ENCODE data around the gene AIG1. TPM values are rescaled to one million over a fixed set of nuclear protein-coding genes. Genes with fewer than 3 reads are reported as not detected.
"Not testable (repeated sequence)": the region's sequence is repeated elsewhere in the genome, so short reads cannot be mapped to it uniquely, and the experiment has no call there.

AIG1 gene
- polyA plus RNA-seq, 1 donor, result 34.2 TPM

GRCh38 chr6:143126574-143126941, 65.9 kb downstream of the AIG1 start:
- no peak for DNase-seq (ENCODE audit: low read depth)

- DNase-seq (ENCODE audit: low read depth), result no peak
These were observed 67.4 kb downstream of the AIG1 start for GRCh38 chr6:143127941-143128680.

GRCh38 chr6:143128681-143129015, 68.0 kb downstream of the AIG1 start:
- DNase-seq (ENCODE audit: low read depth), result no peak

DNA sequence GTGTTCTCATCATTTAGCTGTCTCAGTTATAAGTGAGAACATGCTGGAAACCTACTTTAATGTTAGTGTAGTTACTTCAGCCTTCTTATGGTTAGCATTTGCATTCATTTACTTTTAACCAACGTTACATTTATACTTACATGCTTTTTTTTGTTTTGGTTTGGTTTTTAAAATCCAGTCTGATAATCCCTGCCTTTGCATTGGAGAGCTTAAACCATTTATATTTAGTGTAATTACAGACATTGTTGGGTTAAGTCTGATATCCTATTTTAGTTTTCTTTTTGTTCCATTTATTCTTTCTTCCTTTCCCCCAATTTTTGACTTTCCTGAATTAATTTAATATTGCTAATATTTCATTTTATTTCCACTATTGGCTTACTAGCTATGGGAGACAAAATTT, 70.2 kb downstream of the AIG1 start:
- no peak for DNase-seq (ENCODE audit: low read depth)

- DNase-seq (ENCODE audit: low read depth), result no peak
These were observed 74.6 kb downstream of the AIG1 start for GRCh38 chr6:143135325-143135724.

DNA sequence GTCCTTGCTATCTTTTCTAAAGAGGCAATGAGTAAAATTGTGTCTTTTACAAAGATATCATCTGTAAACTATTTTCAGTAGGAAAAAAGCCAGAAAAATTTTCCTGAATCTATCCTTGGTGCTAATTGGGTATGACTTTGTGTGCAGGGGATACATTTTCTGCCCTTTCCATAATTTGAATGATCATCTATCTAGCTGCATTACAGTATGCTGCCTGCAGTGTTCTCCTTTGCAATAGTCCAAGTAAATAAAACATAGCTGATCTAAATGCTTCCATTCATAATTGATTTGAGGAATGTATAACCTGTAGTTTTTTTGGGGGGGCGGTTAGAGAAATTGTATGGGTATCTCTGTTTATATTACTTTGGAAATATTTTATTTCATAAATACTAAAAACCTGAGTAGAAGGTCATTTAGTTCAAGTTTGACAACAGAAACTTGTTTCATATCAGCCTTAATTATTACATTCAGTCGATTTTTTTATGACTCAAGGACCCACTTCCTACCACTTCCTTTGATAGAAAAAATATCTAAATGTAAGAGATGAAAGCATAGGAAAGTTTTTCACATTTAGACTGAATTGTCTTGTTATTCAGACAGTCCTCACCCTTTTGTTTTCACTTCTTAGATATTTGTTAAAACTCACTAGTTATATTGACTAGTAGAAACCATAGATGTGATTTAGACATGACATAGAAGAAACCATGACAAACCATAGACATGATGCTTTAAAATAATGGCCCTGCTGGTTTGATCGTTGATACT, 75.3 kb downstream of the AIG1 start:
- DNase-seq (ENCODE audit: low read depth), result no peak

- DNase-seq (ENCODE audit: low read depth), result no peak
These were observed 76.0 kb downstream of the AIG1 start for GRCh38 chr6:143136647-143137046.

GRCh38 chr6:143139239-143139784, 78.6 kb downstream of the AIG1 start:
- DNase-seq (ENCODE audit: low read depth), result no peak

DNA sequence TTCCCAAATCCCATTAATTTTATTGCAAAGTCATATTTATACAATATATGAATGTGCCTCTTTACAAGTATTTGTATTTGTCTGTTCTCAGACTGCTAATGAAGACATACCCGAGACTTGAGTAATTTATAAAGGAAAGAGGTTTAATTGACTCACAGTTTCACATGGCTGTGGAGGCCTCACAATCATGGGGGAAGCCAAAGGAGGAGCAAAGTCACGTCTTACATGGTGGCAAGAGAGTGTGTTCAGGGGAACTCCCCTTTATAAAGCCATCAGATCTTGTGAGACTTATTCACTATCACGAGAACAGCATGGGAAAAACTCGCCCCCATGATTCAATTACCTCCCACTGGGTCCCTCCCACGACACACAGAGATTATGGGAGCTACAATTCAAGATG, 79.2 kb downstream of the AIG1 start:
- DNase-seq (ENCODE audit: low read depth), result not testable (repeated sequence)

GRCh38 chr6:143140767-143141166, 80.1 kb downstream of the AIG1 start:
- no peak for DNase-seq (ENCODE audit: low read depth)

DNA sequence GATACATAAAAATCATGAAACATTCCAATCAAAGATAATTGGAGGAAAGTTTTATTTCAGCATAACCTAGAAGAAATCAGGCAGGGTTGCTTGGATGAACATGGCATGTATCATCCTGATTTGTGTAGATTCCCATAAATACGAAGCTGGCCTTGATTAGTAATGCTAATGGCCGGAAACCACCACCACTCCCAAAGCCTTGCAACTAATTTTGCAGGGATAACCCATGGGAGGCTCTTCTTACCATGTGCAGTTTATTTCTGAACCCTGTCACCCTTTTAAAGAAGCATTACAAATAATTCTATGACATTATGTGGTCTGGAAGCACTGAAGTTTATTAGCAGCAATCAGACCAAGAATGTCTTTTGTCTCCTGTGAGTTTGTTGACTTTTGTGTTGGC, 80.8 kb downstream of the AIG1 start:
- no peak for DNase-seq (ENCODE audit: low read depth)

DNA sequence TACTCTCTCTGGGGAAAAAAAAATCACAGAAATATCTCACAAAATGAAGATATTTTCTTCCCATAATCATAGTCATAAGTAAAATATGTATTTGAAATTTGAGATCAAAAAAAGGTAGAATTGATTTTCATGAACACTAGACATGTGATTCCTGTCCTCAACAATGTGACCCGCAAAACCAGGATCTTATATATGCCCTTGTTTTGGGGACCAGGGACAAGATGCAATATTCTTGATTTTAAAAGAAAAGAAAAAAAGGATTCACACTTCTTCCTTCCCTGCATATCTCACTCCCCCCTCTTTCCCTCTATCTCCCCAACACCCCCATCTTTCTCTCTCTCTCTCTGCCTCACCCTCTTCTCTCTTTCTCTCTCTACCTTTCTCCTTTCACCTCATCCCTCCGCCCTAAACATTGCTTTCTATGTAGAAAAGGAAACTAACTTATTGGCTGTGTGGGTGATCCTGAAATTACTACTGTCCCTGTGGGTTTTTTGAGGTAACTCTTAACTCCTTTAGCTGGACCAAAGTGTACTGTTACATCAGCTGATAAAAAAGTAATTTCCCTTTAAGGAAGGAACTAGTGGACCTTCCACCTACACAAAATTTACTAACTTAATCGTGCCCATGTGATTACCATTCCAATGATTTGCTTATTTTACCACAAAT, 85.6 kb downstream of the AIG1 start:
- DNase-seq (ENCODE audit: low read depth), result no peak

DNA sequence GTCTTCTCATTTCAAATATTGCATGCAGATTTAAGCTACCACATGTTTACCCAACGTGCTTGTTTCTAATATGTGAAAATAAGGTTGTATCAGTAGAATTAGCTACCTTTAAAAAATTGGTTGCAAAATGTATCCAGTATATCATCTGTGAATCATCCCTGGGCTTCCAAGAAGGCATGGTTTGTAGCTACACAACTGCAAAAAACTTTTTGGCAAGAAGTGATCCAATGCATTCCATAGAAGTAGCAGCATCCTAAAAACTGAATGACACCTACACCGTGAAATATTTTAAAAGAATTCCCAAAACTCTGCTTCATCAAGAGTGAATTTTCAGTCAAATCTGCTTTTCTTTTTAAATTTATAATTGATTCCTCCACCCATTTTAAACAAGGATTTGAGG, 89.1 kb downstream of the AIG1 start:
- DNase-seq (ENCODE audit: low read depth), result no peak

DNA sequence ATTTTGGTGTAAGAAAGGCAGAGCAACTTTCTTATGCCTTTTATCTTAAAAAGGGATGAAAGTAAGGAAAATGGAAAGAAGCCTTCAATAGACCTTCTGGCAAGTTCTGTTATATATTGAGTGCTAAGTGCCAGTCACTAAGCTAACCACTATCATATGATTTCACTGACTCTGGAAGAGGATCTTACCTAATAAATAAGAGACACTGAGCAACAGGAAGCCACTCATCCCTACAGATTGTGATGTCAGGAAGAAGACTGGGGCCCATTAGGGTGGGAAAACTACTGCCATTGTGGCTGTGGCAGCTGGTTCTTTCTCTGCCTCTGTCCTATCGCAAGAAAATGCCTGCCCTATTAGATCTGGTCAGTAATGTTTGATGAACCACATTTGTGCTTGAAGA, 89.6 kb downstream of the AIG1 start:
- DNase-seq (ENCODE audit: low read depth), result no peak

- DNase-seq (ENCODE audit: low read depth), result no peak
These were observed 90.7 kb downstream of the AIG1 start for GRCh38 chr6:143151381-143151780.

DNA sequence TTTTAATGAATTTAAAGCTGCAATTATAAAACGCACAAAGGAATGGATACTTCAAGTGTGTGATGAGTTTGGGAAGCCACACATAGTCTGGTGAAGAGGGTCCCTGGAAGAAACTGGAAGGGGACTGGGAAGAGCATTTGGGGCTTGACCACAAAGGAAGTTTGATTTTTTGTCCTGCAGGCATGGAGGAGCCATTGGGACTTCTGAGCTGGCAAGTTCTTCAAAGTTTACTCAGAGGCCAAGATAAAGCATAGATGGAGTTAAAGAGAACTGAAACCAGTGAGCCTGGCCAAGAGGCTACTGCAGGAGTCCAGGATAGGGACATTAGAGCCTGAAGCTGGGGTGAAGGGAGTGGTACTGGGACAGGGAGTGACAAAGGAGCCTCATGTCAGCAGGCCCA, 95.0 kb downstream of the AIG1 start:
- DNase-seq (ENCODE audit: low read depth), result no peak

- no peak for DNase-seq (ENCODE audit: low read depth)
These were observed 96.4 kb downstream of the AIG1 start for GRCh38 chr6:143157131-143157530.

DNA sequence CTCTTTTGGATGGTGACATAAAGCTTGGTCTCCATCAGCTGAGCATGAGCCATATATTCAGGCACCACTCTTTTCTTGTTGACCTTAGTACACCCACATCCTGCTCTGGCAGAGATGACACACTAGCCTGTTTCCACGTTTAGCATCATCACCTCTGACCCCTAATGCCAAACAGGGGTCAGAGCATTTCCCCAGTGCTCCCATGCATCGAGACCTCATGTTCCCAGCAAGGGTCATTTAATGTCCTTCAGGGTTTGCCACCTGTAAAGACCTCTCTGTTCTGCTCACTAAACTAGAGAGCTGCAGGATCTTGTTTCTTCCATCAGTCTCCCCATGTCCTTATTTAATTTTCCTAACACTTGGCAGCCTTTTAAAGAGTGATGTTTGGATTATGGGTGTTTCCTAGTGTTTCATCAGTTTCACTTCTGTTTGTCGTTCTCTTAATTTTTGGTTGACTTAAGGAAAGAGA, 97.5 kb downstream of the AIG1 start:
- DNase-seq (ENCODE audit: low read depth), result no peak

- DNase-seq (ENCODE audit: low read depth), result no peak
These were observed 98.3 kb downstream of the AIG1 start for GRCh38 chr6:143159001-143159400.

- no peak for DNase-seq (ENCODE audit: low read depth)
These were observed 99.3 kb downstream of the AIG1 start for GRCh38 chr6:143160015-143160414.

DNA sequence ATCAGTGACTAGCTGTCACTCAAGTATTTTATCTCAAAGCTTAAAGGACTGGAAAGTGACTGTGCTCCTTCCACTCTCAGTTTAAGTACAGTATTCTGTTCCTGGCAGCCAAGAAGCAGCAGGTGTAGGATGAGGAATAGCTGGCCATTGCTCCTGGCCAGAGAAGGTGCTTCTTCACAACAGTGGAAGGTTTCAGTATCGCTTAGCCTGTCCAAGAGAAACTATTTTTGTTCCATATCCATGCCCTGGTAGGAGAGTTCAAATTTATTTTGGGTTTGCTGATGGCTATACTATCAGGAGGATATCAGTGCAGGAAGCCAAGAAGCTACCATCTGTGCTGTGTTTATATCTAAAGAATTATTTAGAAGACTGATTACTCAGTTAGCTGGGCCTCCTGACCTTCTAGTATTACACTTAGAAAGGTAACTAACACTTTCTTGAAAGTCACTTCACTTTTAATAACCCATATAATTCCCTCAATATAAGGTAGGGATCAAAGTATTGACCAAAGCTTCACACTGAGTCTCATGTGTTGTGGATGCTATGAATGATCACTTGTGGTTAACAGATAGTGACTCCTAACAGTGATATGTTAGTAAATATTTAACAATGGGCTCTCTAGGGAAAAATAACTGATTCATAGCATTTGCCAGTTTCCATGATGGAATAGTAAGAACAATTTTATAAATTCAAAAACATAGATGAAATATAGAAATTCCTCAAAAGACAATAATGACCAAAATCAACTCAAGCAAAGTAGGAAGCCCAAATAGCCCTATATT, 99.9 kb downstream of the AIG1 start:
- no peak for DNase-seq (ENCODE audit: low read depth)

DNA sequence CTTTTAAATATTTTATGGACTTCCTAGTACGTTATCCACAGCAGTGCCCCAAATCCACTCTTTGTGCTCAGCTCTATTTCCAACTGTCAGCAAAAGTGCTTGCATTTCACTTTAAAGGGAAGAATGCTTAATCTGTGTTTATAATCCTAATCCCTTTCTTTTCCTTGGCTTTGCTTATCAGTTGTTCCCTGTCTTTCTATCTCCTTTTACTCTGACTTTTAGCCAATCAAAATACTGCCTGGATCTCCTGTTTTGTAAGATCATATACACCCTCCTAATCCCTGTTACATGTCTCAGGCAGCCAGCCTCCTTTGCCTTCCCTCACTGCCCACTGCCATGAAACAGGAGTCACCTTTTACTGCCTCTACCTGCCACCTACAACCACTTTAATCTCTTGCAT, 102.9 kb downstream of the AIG1 start:
- DNase-seq (ENCODE audit: low read depth), result no peak
